Activated naive CD8-positive, alpha-beta T cell treated with anti-CD3 and anti-CD28 coated beads for 36 hours (primary cell): Measurements from ENCODE around the gene AOPEP. TPM values are rescaled to one million over a fixed set of nuclear protein-coding genes. Genes with fewer than 3 reads are reported as not detected.

ENCODE experiments used
- DNase-seq: peaks from one replicate; pipeline ENCODE4 v3.0.0; 2021
- H3K27ac Mint-ChIP-seq: one replicate; pipeline ENCODE4 v1.8.0; 2022; ENCODE audit warnings: mild to moderate bottlenecking, moderate library complexity, mixed read lengths
- H3K27me3 Mint-ChIP-seq: one replicate; pipeline ENCODE4 v1.8.0; 2022; ENCODE audit warnings: mild to moderate bottlenecking, mixed read lengths
- H3K36me3 Mint-ChIP-seq: one replicate; pipeline ENCODE4 v1.8.0; 2021; ENCODE audit warnings: mild to moderate bottlenecking, mixed read lengths
- H3K4me1 Mint-ChIP-seq: one replicate; pipeline ENCODE4 v1.8.0; 2021; ENCODE audit warnings: mixed read lengths
- H3K4me3 Mint-ChIP-seq: one replicate; pipeline ENCODE4 v1.8.0; 2022; ENCODE audit warnings: mild to moderate bottlenecking, moderate library complexity, mixed read lengths
- H3K9me3 Mint-ChIP-seq: one replicate; pipeline ENCODE4 v1.8.0; 2022; ENCODE audit warnings: mixed read lengths
- total RNA-seq, 2 experiments: library from RNA; stranded (reverse); gene quantifications; one replicate each; pipeline ENCODE4 v1.2.3, GENCODE V29; 2021

The AOPEP gene
- total RNA-seq, 2 experiments from 2014 or later, result 5.0 to 6.8 TPM

DNA sequence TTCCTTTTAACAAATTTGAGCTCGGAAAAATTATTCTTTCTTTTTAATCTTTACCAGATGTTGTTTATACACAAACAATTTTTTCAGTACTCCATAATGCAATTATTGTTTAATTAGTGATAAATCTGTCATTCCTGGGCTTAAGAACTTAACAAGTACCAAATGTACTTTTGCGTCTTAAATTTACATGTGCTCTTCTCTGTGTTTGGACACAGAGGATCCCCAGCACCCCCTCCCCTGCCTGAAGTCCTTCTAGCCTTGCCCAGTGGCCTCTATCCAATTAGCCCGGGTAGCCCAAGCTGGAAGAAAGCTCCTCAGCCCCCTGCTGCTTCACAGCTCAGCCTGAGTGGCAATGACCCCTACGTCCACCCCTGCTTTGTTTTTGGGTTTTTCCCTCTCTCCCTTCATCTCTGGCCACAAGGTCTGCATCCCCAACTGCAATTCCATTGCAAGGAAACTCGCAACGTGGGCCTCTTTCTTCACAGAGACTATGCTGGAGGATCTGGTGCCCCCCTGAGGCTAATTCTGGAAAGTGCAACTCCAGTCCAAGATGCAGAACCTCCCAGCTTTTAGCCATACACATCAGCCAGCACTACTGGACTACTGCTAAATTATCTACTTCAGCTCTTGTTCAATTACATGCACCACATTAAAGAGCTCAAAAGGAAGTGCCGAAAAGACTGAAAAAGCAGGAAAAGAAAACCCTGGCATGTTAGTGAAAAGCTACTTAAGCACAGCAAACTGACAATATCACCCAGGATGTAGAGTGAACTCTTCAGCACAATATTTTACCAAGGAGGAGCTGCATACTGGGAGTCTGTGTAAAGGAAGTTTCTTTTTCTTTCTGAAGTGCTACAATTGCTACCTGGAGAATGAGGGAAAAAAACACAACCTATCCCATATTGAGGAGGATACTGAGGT is 404.8 kb downstream of the AOPEP start:
- Mint-ChIP-seq H3K27me3 (no peaks in the 10 kb centered on the region), H3K4me3 (no peak overlapping the region)

DNA sequence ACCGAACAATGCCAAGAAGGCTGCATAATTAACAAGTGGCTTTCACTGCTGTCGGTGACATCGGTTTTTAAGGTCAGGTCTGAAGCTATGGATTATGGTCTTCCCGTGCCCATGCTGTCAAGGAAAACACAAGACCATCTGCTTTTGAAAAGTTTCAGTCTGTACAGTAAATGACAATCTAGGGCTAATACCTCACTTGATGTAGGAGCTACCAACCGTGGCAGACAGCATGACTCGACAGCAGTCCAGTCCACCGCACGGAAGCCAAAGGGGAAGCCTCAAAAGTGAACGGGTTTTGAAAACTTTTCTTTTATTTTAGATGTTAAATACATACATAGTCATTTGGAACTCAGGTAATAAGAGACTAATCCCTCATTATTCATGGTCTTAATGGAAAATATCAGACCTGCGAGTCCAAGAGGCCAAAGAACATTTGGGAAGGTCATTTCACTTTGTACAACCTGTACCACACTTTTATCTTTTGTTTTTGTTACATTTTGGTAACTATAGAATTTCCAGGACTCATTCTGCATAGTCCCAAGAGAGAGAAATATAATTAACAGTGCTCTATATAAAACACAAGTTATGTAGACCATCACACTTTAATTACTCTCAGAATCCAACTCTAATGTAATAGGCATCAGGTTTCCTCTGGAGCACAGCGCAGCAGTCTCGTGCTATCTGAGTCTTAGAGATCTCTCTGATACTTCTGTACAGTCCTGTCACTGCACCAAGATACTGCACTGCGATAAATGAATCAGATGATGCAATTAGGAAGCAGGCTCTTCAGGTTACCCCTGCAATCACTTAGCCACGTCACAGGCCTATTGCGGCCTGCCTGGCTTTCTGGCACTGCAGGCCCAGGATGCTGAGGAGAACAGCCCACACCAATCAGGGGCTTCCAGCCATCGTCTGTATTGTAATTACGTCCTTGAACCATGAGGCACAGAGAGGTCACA is 406.1 kb downstream of the AOPEP start:
- peaks cover under 1% of the 10 kb centered on the region for H3K4me1 Mint-ChIP-seq
- peaks cover 2% of the 10 kb centered on the region for H3K36me3 Mint-ChIP-seq
- no peaks in the 10 kb centered on the region for H3K9me3 Mint-ChIP-seq
- no peak overlapping the region for H3K4me3 Mint-ChIP-seq
- H3K27ac Mint-ChIP-seq, result no peak overlapping the region
- DNase-seq, result no peak
- H3K27me3 Mint-ChIP-seq, result no peaks in the 10 kb centered on the region

More for the DNA sequence above, 404.8 kb downstream of the AOPEP start:
- Mint-ChIP-seq H3K4me1 (peaks cover 2% of the 10 kb centered on the region), H3K36me3 (peaks cover 2% of the 10 kb centered on the region), H3K9me3 (no peaks in the 10 kb centered on the region), H3K27ac (no peak overlapping the region)
- DNase-seq, result peak; percentile 21

DNA sequence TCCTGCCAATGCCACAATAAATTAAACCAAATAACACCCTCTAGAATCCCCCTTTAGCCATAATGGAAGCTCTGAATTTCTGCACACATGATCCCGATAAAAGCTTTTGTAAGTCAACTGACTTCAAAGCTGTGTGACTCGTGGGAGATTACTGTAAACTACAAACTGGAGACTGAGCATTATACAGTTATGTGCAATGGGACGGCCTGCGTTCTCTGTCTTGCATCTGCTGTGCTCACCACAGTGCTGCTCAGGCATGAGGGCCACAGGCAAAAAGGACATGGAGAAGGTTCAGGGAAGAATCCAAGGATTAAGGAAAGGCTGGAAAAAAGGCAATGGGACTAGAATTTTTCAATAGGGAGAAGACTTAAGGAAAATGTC is 406.8 kb downstream of the AOPEP start:
- no peaks in the 10 kb centered on the region for H3K4me1 Mint-ChIP-seq
- H3K36me3 Mint-ChIP-seq, result peaks cover 2% of the 10 kb centered on the region
- H3K9me3 Mint-ChIP-seq, result no peaks in the 10 kb centered on the region
- no peak overlapping the region for H3K27ac Mint-ChIP-seq
- no peak for DNase-seq
- H3K4me3 Mint-ChIP-seq, result no peak overlapping the region
- no peaks in the 10 kb centered on the region for H3K27me3 Mint-ChIP-seq

DNA sequence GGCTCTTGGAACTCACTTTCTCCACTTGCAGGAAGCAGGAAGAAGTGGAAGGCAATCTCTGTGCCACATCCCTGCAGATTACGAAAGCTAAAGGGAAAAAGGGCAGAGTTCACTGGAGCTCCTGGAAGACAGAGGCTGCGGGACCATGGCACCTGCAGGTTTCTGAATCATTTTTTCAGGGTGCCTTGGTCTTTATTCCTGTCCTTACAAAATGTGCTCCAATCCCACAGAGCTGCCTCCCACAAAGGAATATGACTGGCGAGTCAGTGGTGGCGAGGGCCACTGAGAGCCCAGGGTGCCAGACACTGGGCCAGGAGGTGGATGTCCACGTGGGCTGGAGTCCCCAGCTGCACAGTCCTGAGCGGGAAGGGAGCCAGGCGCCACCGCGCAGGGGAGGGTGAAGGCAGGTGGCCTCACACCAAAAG is 408.0 kb downstream of the AOPEP start:
- no peaks in the 10 kb centered on the region for H3K9me3 Mint-ChIP-seq
- no peaks in the 10 kb centered on the region for H3K4me1 Mint-ChIP-seq
- DNase-seq, result no peak
- H3K36me3 Mint-ChIP-seq, result peaks cover 2% of the 10 kb centered on the region
- no peak overlapping the region for H3K27ac Mint-ChIP-seq
- H3K27me3 Mint-ChIP-seq, result no peaks in the 10 kb centered on the region
- no peak overlapping the region for H3K4me3 Mint-ChIP-seq

DNA sequence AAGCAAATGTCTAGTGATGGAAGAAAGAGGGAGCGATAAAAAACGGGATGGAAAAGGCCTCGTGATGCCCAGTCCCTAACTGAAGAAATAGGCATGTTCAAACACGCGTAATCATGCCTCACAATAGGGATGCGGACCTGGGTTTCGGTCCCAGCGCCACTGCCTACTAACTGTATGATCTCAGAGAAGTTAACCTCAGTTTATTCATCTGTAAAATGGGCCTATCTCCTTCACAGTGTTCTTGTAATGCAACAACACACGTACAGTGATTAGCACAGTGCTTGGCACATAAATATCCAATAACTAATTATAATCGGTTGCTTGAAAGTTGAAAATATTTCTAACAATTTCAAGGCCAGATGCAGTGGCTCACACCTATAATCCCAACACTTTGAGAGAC is 409.3 kb downstream of the AOPEP start:
- H3K27ac Mint-ChIP-seq, result no peak overlapping the region
- H3K27me3 Mint-ChIP-seq, result no peaks in the 10 kb centered on the region
- no peak for DNase-seq
- H3K9me3 Mint-ChIP-seq, result no peaks in the 10 kb centered on the region
- H3K4me1 Mint-ChIP-seq, result no peaks in the 10 kb centered on the region
- H3K36me3 Mint-ChIP-seq, result peaks cover 2% of the 10 kb centered on the region
- no peak overlapping the region for H3K4me3 Mint-ChIP-seq

Other genes starting within 250 kb of the AOPEP start
- not detected for gene PCAT7, start 171.6 kb upstream of the AOPEP start, total RNA-seq
- gene FBP2, start 132.9 kb upstream of the AOPEP start, total RNA-seq, result not detected
- 1 to 10 TPM in 1 of 2 experiments, under 1 TPM in 1; 0.82 to 1.2 TPM for gene FBP1, start 87.2 kb upstream of the AOPEP start, total RNA-seq